GM18499 (cell line): ENCODE results near the gene CHIC1.
"Not testable (repeated sequence)": the region's sequence is repeated elsewhere in the genome, so short reads cannot be mapped to it uniquely, and the experiment has no call there.

Source experiments
- ATAC-seq: cut with Tn5 transposase; IDR thresholded peaks from one replicate; pipeline ENCODE4 v1.9.1; 2021; ENCODE audit warnings: moderate number of reproducible peaks; ENCODE audit not compliant: insufficient read depth, unreplicated experiment

CHIC1 gene

DNA sequence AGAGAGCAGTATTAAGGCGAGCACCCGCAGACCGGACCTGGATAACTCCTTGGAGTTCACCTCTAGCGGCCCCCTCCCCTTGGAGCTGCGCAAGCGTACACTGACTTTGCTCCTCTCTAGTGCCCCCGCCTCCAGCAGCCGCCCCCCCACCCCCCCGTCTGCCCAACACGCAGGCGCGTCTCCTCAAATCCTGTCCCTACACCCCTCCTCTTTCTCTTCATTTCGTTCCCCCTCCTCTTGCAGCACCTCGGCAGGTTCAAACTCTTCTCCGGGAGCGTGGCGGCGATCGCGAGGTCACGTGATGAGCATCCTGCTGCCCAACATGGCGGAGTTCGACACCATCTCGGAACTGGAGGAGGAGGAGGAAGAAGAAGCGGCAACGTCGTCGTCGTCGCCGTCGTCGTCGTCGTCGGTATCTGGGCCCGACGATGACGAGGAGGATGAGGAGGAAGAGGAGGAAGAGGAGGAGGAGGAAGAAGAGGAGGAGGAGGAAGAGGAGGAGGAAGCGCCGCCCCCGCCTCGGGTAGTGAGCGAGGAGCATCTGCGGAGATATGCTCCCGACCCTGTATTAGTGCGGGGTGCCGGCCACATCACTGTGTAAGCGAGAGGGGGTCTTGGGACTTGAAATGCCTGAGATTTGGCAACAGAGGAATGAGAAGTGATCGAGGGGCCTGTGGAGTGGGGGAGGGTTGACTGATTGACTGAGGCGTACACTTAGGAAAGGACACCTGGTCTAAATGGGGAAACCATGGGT is at the start of gene CHIC1:
Gene CHIC1, plus strand, starts transcription at position 214 of the 754 bp plus-strand sequence. Its CDS starts 88 bp downstream, at position 302.
- no peak for ATAC-seq

DNA sequence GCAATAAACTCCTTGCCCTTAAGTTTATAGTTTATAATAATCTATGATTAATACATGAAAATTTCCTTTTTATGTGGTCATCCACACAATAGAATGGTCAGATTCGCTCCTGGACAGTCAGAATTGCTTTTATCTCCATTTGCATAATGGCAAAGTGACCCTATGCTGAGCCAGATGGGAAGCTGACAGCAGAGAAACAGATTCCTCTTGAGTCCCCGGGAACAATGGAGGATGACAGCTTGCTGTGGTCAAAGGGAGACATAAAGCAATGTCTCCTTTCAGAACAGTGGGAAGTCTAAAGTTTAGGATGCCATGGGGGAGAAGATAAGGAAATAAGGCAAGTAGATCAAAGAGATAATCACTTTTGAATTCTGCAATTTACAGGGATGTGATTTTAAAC is 40.2 kb upstream of the CHIC1 start:
- not testable (repeated sequence) for ATAC-seq

DNA sequence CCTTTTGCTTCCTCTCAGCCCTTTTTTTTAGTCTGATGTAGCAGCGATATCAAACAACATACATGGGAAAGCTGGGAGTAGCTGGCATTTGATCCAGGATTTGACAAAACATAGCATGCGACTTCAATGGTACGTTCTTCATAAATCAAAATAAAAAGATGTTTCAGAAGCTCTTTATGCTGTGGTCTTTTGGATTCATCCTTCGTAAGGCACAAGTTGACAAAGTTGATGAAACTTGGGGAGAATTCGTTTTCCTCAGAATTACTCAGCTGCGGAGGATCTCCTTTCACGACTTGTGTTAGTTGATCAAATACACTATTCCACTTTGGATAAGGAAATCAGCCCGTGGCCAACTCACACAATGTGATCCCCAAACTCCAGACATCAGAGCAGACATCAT is 38.1 kb upstream of the CHIC1 start:
- ATAC-seq: no peak

DNA sequence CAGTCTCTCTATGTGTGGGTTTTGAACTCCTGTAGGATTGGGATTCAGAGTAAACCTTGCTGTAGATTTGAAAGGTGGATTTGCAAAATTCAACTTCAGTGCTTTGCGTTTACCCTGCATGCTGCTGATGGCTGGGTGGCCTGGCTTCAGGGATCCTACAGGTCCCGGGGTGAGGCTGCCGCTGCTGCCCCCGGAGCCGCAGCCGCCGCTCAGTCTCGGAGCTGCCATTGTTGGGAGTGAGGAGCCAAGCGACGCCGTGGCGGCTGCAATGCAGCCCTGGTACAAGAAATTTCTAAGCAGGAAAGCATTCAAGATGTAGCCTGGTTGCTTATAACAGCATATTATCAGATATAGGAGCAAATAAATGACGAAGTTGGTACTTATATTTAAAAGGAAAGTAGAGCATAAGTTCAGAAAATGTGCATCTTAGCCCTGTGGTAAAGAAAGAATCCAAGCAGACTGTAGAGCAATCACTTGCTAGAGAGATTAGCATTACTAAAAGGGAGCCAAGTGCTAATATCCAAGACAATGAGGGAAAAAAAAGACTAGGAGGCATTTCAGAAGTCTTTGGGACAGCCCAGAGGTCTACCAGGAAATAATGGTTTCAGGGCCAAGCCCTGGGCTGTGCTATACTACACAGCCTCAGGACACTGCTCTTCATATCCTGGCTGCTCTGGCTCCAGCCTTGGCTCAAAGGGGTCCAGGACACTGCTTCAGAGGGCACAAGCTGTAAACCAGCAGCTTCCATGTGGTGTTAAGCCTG is 36.9 kb upstream of the CHIC1 start:
- no peak for ATAC-seq

- ATAC-seq: not testable (repeated sequence)
Observed at GRCh38 chrX:73531655-73532054, 31.3 kb upstream of the CHIC1 start.

GRCh38 chrX:73556159-73556558 is 6.8 kb upstream of the CHIC1 start:
- ATAC-seq: no peak

GRCh38 chrX:73561801-73562200 is 1.2 kb upstream of the CHIC1 start:
- no peak for ATAC-seq

GRCh38 chrX:73562458-73562857 is 539 bp upstream of the CHIC1 start:
- ATAC-seq: no peak

DNA sequence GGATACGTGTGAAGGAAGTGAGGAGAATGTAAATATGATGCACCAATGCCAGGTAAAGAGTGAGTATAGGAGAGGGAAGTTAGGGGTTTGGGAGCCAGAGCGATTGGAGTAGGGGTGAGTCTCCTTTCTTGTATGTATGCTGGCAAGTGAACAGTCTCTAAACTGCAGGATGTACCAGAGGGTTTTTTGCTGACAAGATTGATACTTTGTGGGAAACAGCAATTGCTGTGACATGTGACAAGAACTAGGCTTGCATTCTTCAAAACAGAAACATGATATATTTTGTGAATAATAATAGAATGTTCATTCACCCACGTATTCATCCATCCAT is 706 bp downstream of the CHIC1 start:
- no peak for ATAC-seq

- no peak for ATAC-seq
Observed at GRCh38 chrX:73577361-73577760, 14.4 kb downstream of the CHIC1 start.

DNA sequence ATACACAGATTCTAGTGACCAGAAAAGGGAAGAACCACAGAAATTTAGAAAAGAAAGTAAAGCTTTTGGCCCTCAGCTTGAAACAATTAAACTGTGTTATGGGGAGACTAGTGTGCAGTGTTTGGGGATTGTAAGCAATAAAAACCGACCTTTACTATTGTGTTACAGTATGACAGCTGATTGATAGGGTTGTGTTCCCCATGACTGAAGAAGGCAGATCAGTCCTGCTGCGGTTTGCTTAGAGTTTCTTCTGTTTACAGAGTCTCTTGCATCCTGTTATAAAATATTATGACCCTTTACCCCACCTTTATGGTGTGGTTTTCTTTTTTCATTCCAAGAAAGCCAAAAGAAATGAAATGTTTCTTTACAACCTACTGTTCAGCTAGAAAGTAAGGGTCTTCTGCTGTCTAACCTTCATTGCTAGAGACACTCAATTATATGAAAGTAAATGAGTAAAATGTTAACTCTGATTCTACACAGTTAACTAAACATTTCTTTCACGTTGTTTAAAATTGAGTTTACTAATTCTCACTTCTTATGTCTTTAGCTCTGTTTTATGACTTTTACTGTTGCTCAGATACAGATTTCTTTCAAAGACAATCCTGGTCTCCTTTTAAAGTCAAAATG is 18.1 kb downstream of the CHIC1 start:
- no peak for ATAC-seq

GRCh38 chrX:73597758-73598157 is 34.8 kb downstream of the CHIC1 start:
- not testable (repeated sequence) for ATAC-seq

DNA sequence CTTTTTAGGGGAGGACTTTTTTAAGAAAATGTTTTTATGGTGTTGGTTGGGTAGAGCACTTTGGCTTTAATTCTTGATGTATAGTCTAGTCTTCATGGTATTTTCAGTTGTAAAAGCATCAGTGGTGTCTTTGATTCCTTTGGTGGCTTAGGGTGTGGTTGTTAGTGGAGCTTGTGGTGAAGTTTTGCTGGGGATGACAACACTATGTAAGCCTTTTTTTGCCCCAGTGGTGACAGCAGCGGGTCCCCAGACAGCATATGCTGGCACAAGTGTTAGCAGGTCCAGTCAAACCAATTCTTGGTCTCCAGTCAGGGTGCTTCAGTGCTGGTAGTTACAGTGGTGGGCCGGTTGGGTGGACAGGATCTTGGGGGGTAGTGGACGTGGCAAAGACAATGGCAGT is 52.0 kb downstream of the CHIC1 start:
- ATAC-seq: no peak

- not testable (repeated sequence) for ATAC-seq
Observed at GRCh38 chrX:73641669-73642068, 78.7 kb downstream of the CHIC1 start.

- no peak for ATAC-seq
Observed at GRCh38 chrX:73647212-73647611, 84.2 kb downstream of the CHIC1 start.

DNA sequence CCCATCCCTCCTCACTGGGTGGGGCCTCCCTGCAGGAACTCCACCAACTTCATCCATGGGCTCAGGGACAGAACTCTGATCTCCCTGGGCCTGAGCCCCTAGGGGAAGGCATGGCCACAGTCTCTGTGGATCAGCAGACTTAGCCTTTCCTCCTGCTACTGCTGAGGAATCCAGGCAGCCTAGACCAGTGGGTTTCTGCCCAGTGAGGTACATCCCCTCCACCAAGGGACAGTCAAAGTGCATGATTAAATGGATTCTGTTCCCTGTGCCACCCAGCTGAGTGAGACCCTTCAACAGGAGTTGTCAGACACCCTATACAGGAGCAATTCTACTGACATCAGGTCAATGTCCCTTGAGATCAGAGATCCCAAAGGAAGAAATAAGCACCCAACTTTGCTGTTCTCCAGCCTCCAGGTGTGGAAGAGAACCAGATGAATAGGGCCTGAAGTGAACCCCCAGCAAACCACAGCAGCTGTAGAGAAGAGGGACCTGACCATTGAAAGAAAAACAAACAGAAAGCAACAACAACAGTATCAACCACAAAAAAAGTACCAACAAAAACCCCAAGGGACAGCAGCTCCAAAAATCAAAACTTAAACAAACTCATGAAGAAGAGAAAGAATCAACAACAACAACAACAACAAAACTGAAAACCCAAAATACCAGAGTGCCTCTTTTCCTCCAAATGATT is 84.8 kb downstream of the CHIC1 start:
- no peak for ATAC-seq

GRCh38 chrX:73661322-73661721 is 98.3 kb downstream of the CHIC1 start:
- ATAC-seq: not testable (repeated sequence)

- no peak for ATAC-seq
Observed at GRCh38 chrX:73668779-73669178, 105.8 kb downstream of the CHIC1 start.

GRCh38 chrX:73681408-73681807 is 118.4 kb downstream of the CHIC1 start:
- no peak for ATAC-seq

- ATAC-seq: no peak
Observed at GRCh38 chrX:73683236-73683859, 120.4 kb downstream of the CHIC1 start.
